K562 (cell line): ENCODE results near the gene TBXA2R. TPM values are rescaled to one million over a fixed set of nuclear protein-coding genes. Genes with fewer than 3 reads are reported as not detected.

Source experiments
- ARID4B ChIP-seq: sonication (generic); formaldehyde crosslinking; IDR thresholded peaks from 2 replicates; pipeline ENCODE4 v1.8.0; 2022; ENCODE audit warnings: mild to moderate bottlenecking, missing genetic modification reagents
- CCAR2 ChIP-seq: fragments of 200-400 bp; formaldehyde crosslinking; IDR thresholded peaks from 2 replicates; pipeline ENCODE4 v1.6.1; 2017; ENCODE audit warnings: mild to moderate bottlenecking, low read depth, low read length
- CHD1 ChIP-seq: fragments of 200-600 bp; sonication (generic); IDR thresholded peaks from one replicate; pipeline ENCODE4 v1.6.1; 2012; ENCODE audit warnings: mild to moderate bottlenecking, moderate library complexity, low read length, inconsistent platforms
- CSDE1 ChIP-seq, 2 experiments: fragments of 450-650 bp; IDR thresholded peaks; 2 replicates each; pipeline ENCODE4 v1.6.1; 2016; ENCODE audit warnings: mild to moderate bottlenecking in 1 of 2
- FOXP1 ChIP-seq: sonication (generic); formaldehyde crosslinking; IDR thresholded peaks from 2 replicates; pipeline ENCODE4 v1.8.0; 2022; ENCODE audit warnings: mild to moderate bottlenecking, missing genetic modification reagents
- JUNB ChIP-seq: fragments of 450-650 bp; formaldehyde crosslinking; conservative IDR thresholded peaks from 2 replicates; pipeline ENCODE4 v1.4.0; 2020; ENCODE audit warnings: mild to moderate bottlenecking
- MEF2A ChIP-seq: IDR thresholded peaks from 2 replicates; pipeline ENCODE4 v1.6.1; 2011; ENCODE audit warnings: low read depth, mild to moderate bottlenecking, low read length, moderate library complexity; ENCODE audit not compliant: control insufficient read depth
- MEF2D ChIP-seq: conservative IDR thresholded peaks from 2 replicates; pipeline ENCODE4 v1.6.1; 2016; ENCODE audit warnings: low read depth, missing genetic modification characterization, missing compliant biosample characterization
- MYC ChIP-seq, 2 experiments: fragments of 250-450 bp in 1 of 2; sonication (Bioruptor Pico) in 1 of 2; IDR thresholded peaks; 2 replicates each; pipeline versions ENCODE4 v1.5.1 to v1.6.1; 2012 to 2021; ENCODE audit warnings: low read depth in 2 of 2, borderline replicate concordance in 1 of 2, improper control_type of control experiment in 1 of 2, low read length in 1 of 2, mild to moderate bottlenecking in 1 of 2, moderate library complexity in 1 of 2
- PML ChIP-seq: IDR thresholded peaks from 2 replicates; pipeline ENCODE4 v1.6.1; 2012; ENCODE audit warnings: low read length, inconsistent platforms
- RBM22 ChIP-seq: fragments of 200-400 bp; formaldehyde crosslinking; IDR thresholded peaks from 2 replicates; pipeline ENCODE4 v1.6.1; 2018; ENCODE audit warnings: low read length, low read depth; ENCODE audit not compliant: poor library complexity, severe bottlenecking
- SOX6 ChIP-seq: fragments of 450-650 bp; IDR thresholded peaks from 2 replicates; pipeline ENCODE4 v1.6.1; 2014; ENCODE audit warnings: mild to moderate bottlenecking
- SP1 ChIP-seq: sonication (generic); formaldehyde crosslinking; IDR thresholded peaks from 2 replicates; pipeline ENCODE4 v1.8.1; 2022; ENCODE audit warnings: mild to moderate bottlenecking, missing genetic modification reagents
- SRSF3 ChIP-seq: fragments of 200-400 bp; formaldehyde crosslinking; IDR thresholded peaks from 2 replicates; pipeline ENCODE4 v1.6.1; 2016; ENCODE audit warnings: mild to moderate bottlenecking, low read length, moderate library complexity; ENCODE audit not compliant: insufficient read depth
- TAF7 ChIP-seq: fragments of 450-650 bp; IDR thresholded peaks from 2 replicates; pipeline ENCODE4 v1.6.1; 2016; ENCODE audit warnings: missing genetic modification characterization, missing compliant biosample characterization
- TCF3 ChIP-seq: sonication (generic); formaldehyde crosslinking; IDR thresholded peaks from 2 replicates; pipeline ENCODE4 v1.4.0; 2020; ENCODE audit warnings: mild to moderate bottlenecking, missing genetic modification reagents
- YY1 ChIP-seq, 3 experiments: IDR thresholded peaks; 2 replicates each; pipeline ENCODE4 v1.6.1; 2011; ENCODE audit warnings: low read length in 2 of 3, mild to moderate bottlenecking in 2 of 3, moderate library complexity in 2 of 3, borderline replicate concordance in 1 of 3, control low read depth in 1 of 3, low read depth in 1 of 3; ENCODE audit not compliant: insufficient read depth in 3 of 3, insufficient replicate concordance in 2 of 3, control insufficient read depth in 1 of 3, insufficient read length in 1 of 3; ENCODE audit errors: extremely low read depth in 1 of 3
- ZFPM2 ChIP-seq: fragments of 250-450 bp; sonication (Bioruptor Pico); IDR thresholded peaks from 2 replicates; pipeline ENCODE4 v1.5.1; 2022; ENCODE audit warnings: mild to moderate bottlenecking
- ZNF511 ChIP-seq: sonication (generic); formaldehyde crosslinking; IDR thresholded peaks from 2 replicates; pipeline ENCODE4 v1.8.0; 2022; ENCODE audit warnings: mild to moderate bottlenecking, missing genetic modification reagents
- polyA plus RNA-seq, 8 experiments: library from polyadenylated mRNA; depleted of rRNA in 4 of 8; stranded (reverse) in 5 of 8; unstranded in 3 of 8; fragments of >200 nt; fragmentation: Nextera tagmentation in 2 of 8; fragmentation: Illumina TruSeq in 1 of 8; extraction: Ambion mirVana in 2 of 8; extraction: Trizol in 1 of 8; gene quantifications; 2 replicates each; pipeline versions ENCODE4 v1.2.1 to v1.2.3, GENCODE V29; 2011 to 2014; ENCODE audit warnings: inconsistent platforms in 1 of 8, missing spikeins in 1 of 8
- total RNA-seq, 7 experiments: library from RNA; depleted of rRNA in 6 of 7; stranded (reverse); fragments of >200 nt in 6 of 7; fragmentation: Illumina TruSeq in 2 of 7; extraction: Trizol in 2 of 7; gene quantifications; 2 replicates each; pipeline versions ENCODE4 v1.2.1 to v1.2.3, GENCODE V29; 2011 to 2021; ENCODE audit warnings: low replicate concordance in 1 of 7
- TF ChIP-seq, protein P1 (sequence below): fragments of 450-650 bp; IDR thresholded peaks from 2 replicates; pipeline ENCODE4 v1.6.1; 2017; ENCODE audit warnings: antibody characterized with exemption

TBXA2R gene
- total and polyA plus RNA-seq, 9 of the 15 experiments (the other 6 are each of a cell fraction or from before 2014, with no cell fraction given): 1.5 to 24.0 (median 2.8) TPM

DNA sequence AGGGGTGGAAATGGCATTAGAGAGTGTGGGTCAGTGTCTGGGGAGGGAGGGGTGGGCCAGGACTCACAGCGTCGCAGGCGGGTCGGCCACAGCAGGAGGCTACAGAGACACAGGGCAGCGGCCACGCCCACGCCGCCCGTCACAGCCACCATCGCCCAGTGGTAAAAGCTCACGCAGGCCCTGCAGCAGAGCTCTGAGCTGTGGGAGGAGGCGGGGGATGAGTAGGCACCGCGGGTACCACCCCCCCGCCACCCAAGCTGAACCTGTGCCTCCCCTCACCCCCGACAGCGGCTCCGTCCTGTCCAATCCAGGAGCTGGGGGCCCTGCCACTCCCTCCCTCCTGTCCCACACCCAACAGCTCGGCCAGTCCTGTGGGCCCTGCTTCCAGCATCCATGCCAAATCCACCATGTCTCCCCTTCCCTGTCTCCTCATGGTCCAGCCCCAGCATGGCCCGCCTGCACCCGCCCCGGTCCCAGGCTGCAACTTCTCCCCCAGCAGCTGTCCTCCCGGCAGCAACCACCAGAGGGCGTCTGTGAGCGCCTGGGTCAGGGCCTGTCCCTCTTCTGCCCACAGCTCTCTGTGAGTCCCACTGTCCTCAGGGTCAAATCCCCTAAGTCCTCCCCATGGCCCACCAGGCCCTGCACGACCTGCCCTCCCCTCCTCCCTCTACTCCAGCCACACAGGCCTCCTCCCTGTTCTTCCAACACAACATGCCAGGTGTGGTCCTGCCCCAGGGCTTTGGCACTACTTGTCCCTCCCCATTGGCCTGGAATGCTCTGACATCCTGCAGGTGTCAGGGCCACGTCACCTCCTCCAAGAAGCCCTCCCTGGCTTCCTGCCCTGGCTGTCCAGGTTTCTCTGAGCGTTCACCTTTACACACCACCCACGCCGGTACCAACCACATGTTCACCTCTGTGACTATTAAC is 61.7 kb downstream of the TBXA2R start (continued):
- TF ChIP-seq CHD1 (no peak), YY1 (IDR thresholded peaks at IDR 0.05; ENCODE audit: borderline replicate concordance in 1 of 3, control insufficient read depth in 1 of 3, extremely low read depth in 1 of 3, insufficient read depth in 3 of 3, insufficient read length in 1 of 3, insufficient replicate concordance in 2 of 3, low read depth in 1 of 3, low read length in 2 of 3) (peak in 1 of 3 experiments; percentile 20), PML (no peak), CSDE1 (IDR thresholded peaks at IDR 0.05) (no peak), ZNF511 (CRISPR knock-in tag) (0 out of 2 replicates have a peak, but pooled peaks have one; percentile 44), MEF2D (tag) (no peak), JUNB (CRISPR knock-in tag) (no peak), SP1 (CRISPR knock-in tag) (peak; percentile 44; the same call in 1 of the 2 replicates), MEF2A (no peak), SOX6 (no peak), CCAR2 (no peak), TCF3 (CRISPR knock-in tag) (no peak), RBM22 (no peak), SRSF3 (no peak), FOXP1 (no peak), ARID4B (CRISPR knock-in tag) (peak; percentile 61; the same call in 1 of the 2 replicates), MYC (IDR thresholded peaks at IDR 0.05; ENCODE audit: low read depth, low read length) (0 out of 2 replicates have a peak, but pooled peaks have one; percentile 33), MYC (CRISPR knock-in tag; IDR thresholded peaks at IDR 0.05; ENCODE audit: borderline replicate concordance, low read depth) (no peak), ZFPM2 (CRISPR knock-in tag) (no peak), TAF7 (no peak)
- TF ChIP-seq, protein P1, sequence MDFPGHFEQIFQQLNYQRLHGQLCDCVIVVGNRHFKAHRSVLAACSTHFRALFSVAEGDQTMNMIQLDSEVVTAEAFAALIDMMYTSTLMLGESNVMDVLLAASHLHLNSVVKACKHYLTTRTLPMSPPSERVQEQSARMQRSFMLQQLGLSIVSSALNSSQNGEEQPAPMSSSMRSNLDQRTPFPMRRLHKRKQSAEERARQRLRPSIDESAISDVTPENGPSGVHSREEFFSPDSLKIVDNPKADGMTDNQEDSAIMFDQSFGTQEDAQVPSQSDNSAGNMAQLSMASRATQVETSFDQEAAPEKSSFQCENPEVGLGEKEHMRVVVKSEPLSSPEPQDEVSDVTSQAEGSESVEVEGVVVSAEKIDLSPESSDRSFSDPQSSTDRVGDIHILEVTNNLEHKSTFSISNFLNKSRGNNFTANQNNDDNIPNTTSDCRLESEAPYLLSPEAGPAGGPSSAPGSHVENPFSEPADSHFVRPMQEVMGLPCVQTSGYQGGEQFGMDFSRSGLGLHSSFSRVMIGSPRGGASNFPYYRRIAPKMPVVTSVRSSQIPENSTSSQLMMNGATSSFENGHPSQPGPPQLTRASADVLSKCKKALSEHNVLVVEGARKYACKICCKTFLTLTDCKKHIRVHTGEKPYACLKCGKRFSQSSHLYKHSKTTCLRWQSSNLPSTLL: no peak
